NCI-H2227 (cell line): Measurements from ENCODE around the gene TAF11L14.

Source experiments
- DNase-seq: peaks from one replicate; lab custom pipeline; 2025; ENCODE audit not compliant: unreplicated experiment; lab: John Stamatoyannopoulos, UW

The TAF11L14 gene

GRCh38 chr5:17678751-17679324 is 44.6 kb downstream of the TAF11L14 start:
- DNase-seq = no peak

GRCh38 chr5:17679597-17680203 is 45.4 kb downstream of the TAF11L14 start:
- DNase-seq = no peak

- DNase-seq = no peak
Observed at GRCh38 chr5:17680737-17681136, 46.5 kb downstream of the TAF11L14 start.
